Body of pancreas (tissue), 4 donors: Measurements from ENCODE around the gene GEMIN5. TPM values are rescaled to one million over a fixed set of nuclear protein-coding genes. Genes with fewer than 3 reads are reported as not detected.

Experiments
- ATAC-seq: fragments of 150-250 bp; one replicate; pipeline ENCODE4 v1.9.1; 2016
- DNase-seq, 4 donors: peaks; one replicate each; pipeline ENCODE4 v3.0.0-alpha.2; 2019
- H3K27ac ChIP-seq, 4 donors: fragments of 200-600 bp; sonication (generic); 1 replicate in 3 of 4; 2 replicates in 1 of 4; pipeline versions ENCODE4 v1.5.1 to v1.6.1; 2016 to 2019; ENCODE audit warnings: mild to moderate bottlenecking in 1 of 4, mixed read lengths in 1 of 4, moderate library complexity in 1 of 4
- H3K27me3 ChIP-seq, 2 donors: fragments of 200-600 bp; sonication (generic); one replicate each; pipeline ENCODE4 v1.6.0; 2016; ENCODE audit warnings: mild to moderate bottlenecking in 1 of 2
- H3K36me3 ChIP-seq, 2 donors: fragments of 200-600 bp; sonication (generic); replicated peaks in 1 of 2; 2 replicates each; pipeline ENCODE4 v1.5.1; 2016; ENCODE audit warnings: low read depth in 2 of 2; ENCODE audit not compliant: insufficient read depth in 1 of 2
- H3K4me1 ChIP-seq: fragments of 200-600 bp; sonication (generic); one replicate; pipeline ENCODE4 v1.6.0; 2016
- H3K4me3 ChIP-seq, 2 donors: fragments of 200-600 bp; sonication (generic); 1 replicate in 1 of 2; 2 replicates in 1 of 2; pipeline ENCODE4 v1.5.1; 2016 to 2019
- H3K9me3 ChIP-seq, 3 donors: fragments of 200-600 bp; sonication (generic); 1 replicate in 2 of 3; 2 replicates in 1 of 3; pipeline ENCODE4 v1.5.1; 2016
- POLR2A ChIP-seq, 3 donors: fragments of 450-650 bp; IDR thresholded peaks; one replicate each; pipeline ENCODE4 v1.6.1; 2016; ENCODE audit warnings: antibody characterized with exemption in 3 of 3, mild to moderate bottlenecking in 2 of 3
- WGBS, 2 donors: methylation state at CpG; one replicate each; pipeline ENCODE4 v1.1.5; 2017; 5-methylcytosine and 5-hydroxymethylcytosine counted together
- intact Hi-C: fragments of 100-400 bp; cut with DNase I; formaldehyde crosslinking; loops from one replicate; pipeline ENCODE4 v1.15.1; 2023
- total RNA-seq, 2 donors: library from RNA; depleted of rRNA; stranded (reverse); fragments of >200 nt; gene quantifications; one replicate each; pipeline ENCODE4 v1.1.0, GENCODE V29; 2016
- TF ChIP-seq, protein P1 (sequence below), 7 experiments: fragments of 450-650 bp in 4 of 7; fragments of 200-600 bp in 3 of 7; sonication (generic) in 3 of 7; IDR thresholded peaks; one replicate each; pipeline ENCODE4 v1.5.1; 2016 to 2019; ENCODE audit warnings: antibody characterized with exemption in 7 of 7

The GEMIN5 gene
- total RNA-seq, 2 donors from 2014 or later = 5.7 to 8.2 TPM

DNA sequence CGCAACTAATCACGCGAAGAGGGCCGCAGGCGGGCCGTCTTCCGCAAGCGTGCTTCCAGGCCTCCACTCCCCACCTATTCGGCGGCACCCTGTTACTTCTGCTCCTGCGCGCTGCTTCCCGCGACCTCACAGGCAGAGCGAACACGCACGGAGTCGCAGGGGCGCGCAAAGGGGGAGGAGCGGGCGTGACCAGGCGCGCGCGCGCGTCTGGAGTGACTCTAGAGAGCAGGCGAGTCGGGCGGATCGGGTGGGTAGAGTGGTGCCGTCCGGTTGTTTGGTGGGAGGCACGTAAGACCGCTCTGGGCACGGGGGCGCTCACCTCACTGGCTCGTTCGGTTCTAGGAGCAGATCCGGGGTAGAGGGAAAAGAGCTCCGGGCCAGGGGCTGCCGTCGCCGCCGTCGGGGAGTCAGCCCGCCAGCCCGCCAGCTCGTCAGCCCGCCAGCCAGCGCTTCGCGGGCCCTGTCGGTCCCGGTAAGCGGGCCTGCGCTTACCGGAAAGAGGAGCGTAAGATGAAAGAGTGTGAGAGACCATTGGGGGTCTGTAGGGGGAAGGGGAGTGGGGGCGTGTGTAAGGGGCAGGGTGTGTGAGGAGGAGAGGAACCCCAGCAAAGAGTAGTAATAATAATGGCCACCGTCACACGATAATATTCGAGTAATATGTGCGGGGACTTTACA, 79.6 kb downstream of the GEMIN5 start, which contains the start of gene CNOT8:
TSS of gene CNOT8 (plus strand) at position 331 of the 675 bp plus-strand sequence. CDS start 4,652 bp downstream, outside the sequence.
- no peaks in the 10 kb centered on the region for H3K27me3 ChIP-seq
- TF ChIP-seq POLR2A (IDR thresholded peaks at IDR 0.05) = peak; percentile 91 to 95 (median 93)
- TF ChIP-seq, protein P1, sequence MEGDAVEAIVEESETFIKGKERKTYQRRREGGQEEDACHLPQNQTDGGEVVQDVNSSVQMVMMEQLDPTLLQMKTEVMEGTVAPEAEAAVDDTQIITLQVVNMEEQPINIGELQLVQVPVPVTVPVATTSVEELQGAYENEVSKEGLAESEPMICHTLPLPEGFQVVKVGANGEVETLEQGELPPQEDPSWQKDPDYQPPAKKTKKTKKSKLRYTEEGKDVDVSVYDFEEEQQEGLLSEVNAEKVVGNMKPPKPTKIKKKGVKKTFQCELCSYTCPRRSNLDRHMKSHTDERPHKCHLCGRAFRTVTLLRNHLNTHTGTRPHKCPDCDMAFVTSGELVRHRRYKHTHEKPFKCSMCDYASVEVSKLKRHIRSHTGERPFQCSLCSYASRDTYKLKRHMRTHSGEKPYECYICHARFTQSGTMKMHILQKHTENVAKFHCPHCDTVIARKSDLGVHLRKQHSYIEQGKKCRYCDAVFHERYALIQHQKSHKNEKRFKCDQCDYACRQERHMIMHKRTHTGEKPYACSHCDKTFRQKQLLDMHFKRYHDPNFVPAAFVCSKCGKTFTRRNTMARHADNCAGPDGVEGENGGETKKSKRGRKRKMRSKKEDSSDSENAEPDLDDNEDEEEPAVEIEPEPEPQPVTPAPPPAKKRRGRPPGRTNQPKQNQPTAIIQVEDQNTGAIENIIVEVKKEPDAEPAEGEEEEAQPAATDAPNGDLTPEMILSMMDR (IDR thresholded peaks at IDR 0.05) = peak in 1 of 7 experiments; percentile 17
- no peaks in the 10 kb centered on the region for H3K9me3 ChIP-seq
- ATAC-seq = peak; percentile 88
- 0% methylated on average over 46 to 60 of the region's 65 CpGs for WGBS, 2 donors
- intact Hi-C loops = no loop called here
- DNase-seq = peak; percentile 98 to 99 (median 98)
- peaks cover 40% of the 10 kb centered on the region for H3K4me1 ChIP-seq
- peak within 1 kb of the TSS; percentile 65 to 91 for H3K4me3 ChIP-seq
- no peaks in the 10 kb centered on the region for H3K36me3 ChIP-seq
- peak within 1 kb of the TSS; percentile 95 to 100 (median 99) for H3K27ac ChIP-seq

DNA sequence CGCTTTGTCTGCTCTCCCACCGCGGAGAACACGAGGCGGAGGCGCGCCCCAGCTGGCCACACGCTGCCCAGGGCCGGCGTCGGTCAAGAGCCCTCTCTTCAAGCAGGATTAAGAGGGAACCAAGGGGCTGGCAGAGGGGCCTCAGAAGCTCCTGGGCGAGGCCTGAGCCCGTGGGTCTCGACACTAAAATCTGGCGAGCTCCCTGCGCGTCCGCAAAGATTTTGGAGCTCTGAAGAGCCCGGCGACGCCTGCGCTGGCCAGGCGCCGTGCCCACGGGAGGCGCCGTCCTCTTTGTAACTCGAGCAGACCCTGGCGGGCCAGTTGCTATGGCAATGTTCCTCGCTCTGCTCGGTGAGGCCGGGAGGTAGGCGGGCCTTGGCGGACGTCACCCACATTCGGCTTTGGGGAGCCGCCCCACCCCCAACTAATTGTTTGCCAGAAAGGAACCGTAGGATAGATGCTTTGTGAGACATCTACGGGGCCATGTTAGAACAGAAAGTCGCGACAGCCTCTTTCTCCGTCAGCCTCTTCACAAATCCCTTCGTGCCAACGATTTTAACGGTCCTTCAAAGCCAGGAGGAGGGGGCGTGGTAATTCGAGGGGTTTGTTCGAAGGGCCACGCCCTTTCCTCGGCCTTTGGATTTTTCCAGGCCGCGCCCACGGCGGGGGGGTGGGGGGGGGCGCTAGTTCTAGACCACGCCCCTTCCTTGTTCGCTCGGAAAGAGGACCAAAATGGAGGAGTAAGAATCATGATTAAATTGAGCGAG, 80.3 kb downstream of the GEMIN5 start:
- TF ChIP-seq, protein P1 (IDR thresholded peaks at IDR 0.05) = peak in 4 of 7 experiments; percentile 7 to 20 (median 14)
- TF ChIP-seq POLR2A (IDR thresholded peaks at IDR 0.05) = peak; percentile 74 to 82 (median 79)
- ATAC-seq = peak; percentile 85
- H3K4me1 ChIP-seq = peaks cover 40% of the 10 kb centered on the region
- no peaks in the 10 kb centered on the region for H3K27me3 ChIP-seq
- DNase-seq = peak; percentile 93 to 98 (median 96)
- intact Hi-C loops = no loop called here
- no peaks in the 10 kb centered on the region for H3K9me3 ChIP-seq
- H3K4me3 ChIP-seq = peak overlapping the region; percentile 10 to 91
- H3K36me3 ChIP-seq = no peaks in the 10 kb centered on the region
- peak overlapping the region; percentile 95 to 100 (median 99) for H3K27ac ChIP-seq
- 0% methylated on average over 14 to 59 of the region's 59 CpGs for WGBS, 2 donors

DNA sequence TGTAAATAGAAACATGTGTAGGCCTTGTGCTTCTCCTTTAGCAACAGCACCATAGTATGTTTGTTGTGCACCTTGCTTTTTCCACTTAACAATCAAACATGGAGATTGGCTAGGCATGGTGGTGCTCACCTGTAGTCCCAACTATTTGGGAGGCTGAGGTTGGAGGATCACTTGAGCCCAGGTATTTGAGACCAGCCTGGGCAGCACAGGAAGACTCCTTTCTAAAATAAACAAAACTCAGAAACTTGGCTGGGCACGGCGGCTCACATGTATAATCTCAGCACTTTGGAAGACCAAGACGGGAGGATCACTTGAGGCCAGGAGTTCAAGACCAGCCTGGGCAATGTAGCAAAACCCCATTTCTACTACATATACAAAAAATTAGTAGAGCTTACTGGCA, 86.7 kb downstream of the GEMIN5 start:
- DNase-seq (no peak), ATAC-seq (no peak)
- H3K27me3 ChIP-seq = no peaks in the 10 kb centered on the region
- no peaks in the 10 kb centered on the region for H3K9me3 ChIP-seq
- H3K4me1 ChIP-seq = no peaks in the 10 kb centered on the region
- H3K4me3 ChIP-seq = no peak overlapping the region
- intact Hi-C loops = no loop called here
- TF ChIP-seq, protein P1 (IDR thresholded peaks at IDR 0.05) = no peak
- no peak for TF ChIP-seq POLR2A (IDR thresholded peaks at IDR 0.05)
- H3K27ac ChIP-seq = peak overlapping the region in 3 of 4 donors; percentile 1 to 71 (median 61)
- WGBS, 2 donors = 84 to 94% methylated on average over 3 of the region's 3 CpGs
- no peaks in the 10 kb centered on the region for H3K36me3 ChIP-seq

DNA sequence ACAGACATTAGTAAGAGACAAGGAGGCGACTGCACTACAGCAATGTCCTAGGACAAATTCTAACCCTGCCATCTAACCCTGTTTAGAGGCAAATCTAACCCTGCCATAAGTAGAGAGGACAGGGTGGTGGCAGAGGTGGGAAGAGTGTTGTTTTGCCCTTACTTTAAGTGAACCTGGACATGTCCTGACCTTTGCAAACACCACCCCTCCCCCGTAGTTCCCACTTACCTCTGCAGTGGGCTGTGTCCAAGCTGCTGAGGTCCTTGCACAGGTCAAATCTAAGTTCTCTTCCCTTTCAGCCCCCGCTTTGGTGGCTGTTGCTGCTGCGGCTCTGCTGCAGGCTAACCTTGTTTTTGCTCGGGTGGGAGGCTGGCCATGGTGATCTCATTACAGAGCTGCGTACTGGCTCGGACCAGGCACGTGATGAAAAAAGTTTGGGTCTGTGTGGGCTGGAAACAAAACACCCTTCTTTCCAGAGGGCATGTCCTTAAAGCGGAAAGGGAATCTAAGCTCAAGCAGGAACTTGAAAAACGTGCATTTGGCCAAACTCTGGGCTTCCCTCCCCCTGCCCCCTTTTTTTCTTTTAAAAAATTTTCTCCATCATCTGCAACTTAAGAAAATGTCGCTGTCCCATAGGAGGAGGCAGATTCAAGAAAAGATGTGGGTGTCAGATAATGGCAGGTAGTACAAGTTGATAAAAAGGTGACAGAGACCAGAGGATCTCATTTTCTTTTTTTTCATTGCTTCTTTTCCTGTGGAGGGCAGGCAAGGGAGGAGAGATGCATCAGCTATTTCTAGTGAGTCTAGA, 87.6 kb downstream of the GEMIN5 start, which contains the start of gene FAXDC2:
TSS of gene FAXDC2 (minus strand) at position 349 of the 808 bp plus-strand sequence. CDS start 12,425 bp downstream, outside the sequence.
- Histone ChIP-seq H3K27me3 (no peaks in the 10 kb centered on the region), H3K9me3 (no peaks in the 10 kb centered on the region), H3K4me1 (no peaks in the 10 kb centered on the region), H3K4me3 (no peak within 1 kb of the TSS), H3K27ac (peak within 1 kb of the TSS; percentile 61 to 71 (median 64)), H3K36me3 (no peaks in the 10 kb centered on the region)
- intact Hi-C loops = no loop called here
- ATAC-seq (peak; percentile 95), DNase-seq (peak; percentile 42 to 72 (median 65))
- peak in 2 of 3 donors; percentile 48 to 52 for TF ChIP-seq POLR2A (IDR thresholded peaks at IDR 0.05)
- TF ChIP-seq, protein P1 (IDR thresholded peaks at IDR 0.05) = no peak
- 15 to 23% methylated on average over 11 of the region's 11 CpGs for WGBS, 2 donors
